HepG2 (cell line): ENCODE results near the gene NOSTRIN. TPM values are rescaled to one million over a fixed set of nuclear protein-coding genes. Genes with fewer than 3 reads are reported as not detected.

Experiments
- ATAC-seq: fragments of 200-7000 bp; cut with Tn5 transposase; 3 replicates; pipeline ENCODE4 v1.9.1; 2020; ENCODE audit warnings: mild to moderate bottlenecking, moderate library complexity
- BruUV-seq: library from RNA; stranded (reverse); fragments of 400-500 nt; replicated peaks from 2 replicates; lab custom pipeline; 2021; lab: Mats Ljungman, UMichigan
- CTCF ChIA-PET: fragments of 300-600 bp; formaldehyde crosslinking; extraction: SDS; loops from one replicate; lab custom pipeline; 2021; ENCODE audit warnings: low total read pairs, inconsistent platforms, low intra/inter-chr PET ratio; lab: Yijun Ruan, JAX
- POLR2A ChIA-PET: fragments of 350-600 bp; sonication (Branson Sonifier 250); formaldehyde crosslinking; loops from one replicate; lab custom pipeline; 2020; ENCODE audit warnings: antibody characterized with exemption, inconsistent platforms; lab: Yijun Ruan, JAX
- DNase-seq: peaks from one replicate; pipeline ENCODE4 v3.0.0-alpha.2; 2015; ENCODE audit warnings: low spot score
- FAIRE-seq: peaks from 3 replicates; lab custom pipeline; 2011; peaks lifted over from hg19 to GRCh38; lab: Jason Lieb, UNC
- H2AFZ ChIP-seq: one replicate; pipeline ENCODE4 v1.6.1; 2011; ENCODE audit warnings: low read length, inconsistent platforms
- H3K27ac ChIP-seq: fragments of 300-600 bp; 3 replicates; pipeline ENCODE4 v1.8.0; 2011; ENCODE audit warnings: mixed run types, mild to moderate bottlenecking, mixed read lengths, low read length, inconsistent platforms; ENCODE audit not compliant: insufficient read depth; ENCODE audit errors: extremely low read length
- H3K27me3 ChIP-seq, 2 experiments: fragments of 200-600 bp in 1 of 2; 2 replicates in 1 of 2; 3 replicates in 1 of 2; pipeline versions ENCODE4 v1.6.0 to v1.8.0; 2011; ENCODE audit warnings: low read length in 2 of 2, mild to moderate bottlenecking in 2 of 2, moderate library complexity in 2 of 2, inconsistent platforms in 1 of 2; ENCODE audit not compliant: insufficient read depth in 2 of 2, control insufficient read depth in 1 of 2
- H3K36me3 ChIP-seq, 2 experiments: fragments of 200-600 bp in 1 of 2; replicated peaks in 1 of 2; 2 replicates in 1 of 2; 3 replicates in 1 of 2; pipeline versions ENCODE4 v1.5.1 to v1.8.0; 2011; ENCODE audit warnings: low read length in 2 of 2, inconsistent platforms in 1 of 2; ENCODE audit not compliant: insufficient read depth in 2 of 2, control insufficient read depth in 1 of 2
- H3K4me1 ChIP-seq: 2 replicates; pipeline ENCODE4 v1.5.1; 2012; ENCODE audit warnings: low read length, inconsistent platforms; ENCODE audit not compliant: insufficient read depth
- H3K4me2 ChIP-seq: 2 replicates; pipeline ENCODE4 v1.6.0; 2011; ENCODE audit warnings: low read depth, low read length, inconsistent platforms
- H3K4me3 ChIP-seq, 3 experiments: fragments of 200-600 bp in 1 of 3; sonication (generic), shearing (Covaris generic) in 1 of 3; replicated peaks in 1 of 3; 2 replicates each; pipeline ENCODE4 v1.5.1; 2011 to 2016; ENCODE audit warnings: low read length in 3 of 3, inconsistent platforms in 2 of 3, low read depth in 2 of 3, mild to moderate bottlenecking in 2 of 3, control low read depth in 1 of 3, mixed read lengths in 1 of 3; ENCODE audit not compliant: insufficient read depth in 1 of 3
- H3K79me2 ChIP-seq: one replicate; pipeline ENCODE4 v1.6.1; 2011; ENCODE audit warnings: low read length, inconsistent platforms; ENCODE audit not compliant: insufficient read depth
- H3K9ac ChIP-seq: 2 replicates; pipeline ENCODE4 v1.6.0; 2011; ENCODE audit warnings: mild to moderate bottlenecking, low read depth, low read length, inconsistent platforms; ENCODE audit not compliant: insufficient read depth
- H3K9me3 ChIP-seq: 2 replicates; pipeline ENCODE4 v1.5.1; 2012; ENCODE audit warnings: mild to moderate bottlenecking, low read length
- H4K20me1 ChIP-seq: 2 replicates; pipeline ENCODE4 v1.6.0; 2011; ENCODE audit warnings: inconsistent platforms, mild to moderate bottlenecking, low read length, moderate library complexity; ENCODE audit not compliant: insufficient read depth
- ATF7 ChIP-seq, 2 experiments: fragments of 450-650 bp in 1 of 2; sonication (generic) in 1 of 2; formaldehyde crosslinking in 1 of 2; IDR thresholded peaks; 2 replicates each; pipeline versions ENCODE4 v1.4.0 to v1.6.1; 2016 to 2020; ENCODE audit warnings: antibody characterized with exemption in 1 of 2, mild to moderate bottlenecking in 1 of 2, missing genetic modification reagents in 1 of 2
- NFIB ChIP-seq: sonication (generic); formaldehyde crosslinking; IDR thresholded peaks from 2 replicates; pipeline ENCODE4 v1.9.0; 2021; ENCODE audit warnings: missing genetic modification reagents, mild to moderate bottlenecking, borderline replicate concordance
- ZNF503 ChIP-seq: sonication (generic); formaldehyde crosslinking; IDR thresholded peaks from 2 replicates; pipeline ENCODE4 v1.4.0; 2020; ENCODE audit warnings: missing genetic modification reagents
- ZNF646 ChIP-seq: sonication (generic); formaldehyde crosslinking; IDR thresholded peaks from 2 replicates; pipeline ENCODE4 v1.9.0; 2021; ENCODE audit warnings: mild to moderate bottlenecking, missing genetic modification reagents
- ZNF777 ChIP-seq: sonication (generic); formaldehyde crosslinking; IDR thresholded peaks from 2 replicates; pipeline ENCODE4 v1.4.0; 2020; ENCODE audit warnings: missing genetic modification reagents
- WGBS: methylation state at CpG from one replicate; pipeline ENCODE4 v1.1.6; 2017; ENCODE audit warnings: low lambda C conversion rate; 5-methylcytosine and 5-hydroxymethylcytosine counted together
- in situ Hi-C: cut with HindIII; loops from 2 replicates; pipeline ENCODE4 v1.10.0; 2017; ENCODE audit warnings: low pct_unique_long_range_greater_than_20kb; ENCODE audit not compliant: extremely low pct_ligation_motif_present
- intact Hi-C: fragments of 100-400 bp; cut with micrococcal nuclease; formaldehyde crosslinking; loops from one replicate; pipeline ENCODE4 v1.10.0; 2022; ENCODE audit not compliant: unreplicated experiment
- polyA plus RNA-seq, 8 experiments: library from polyadenylated mRNA; depleted of rRNA in 3 of 8; stranded (reverse) in 7 of 8; unstranded in 1 of 8; fragments of >200 nt; fragmentation: Illumina TruSeq in 4 of 8; extraction: Trizol in 4 of 8; gene quantifications; 2 replicates each; pipeline versions ENCODE4 v1.2.1 to v1.2.3, GENCODE V29; 2011 to 2016; ENCODE audit warnings: low read depth in 4 of 8, missing spikeins in 1 of 8, mixed read lengths in 1 of 8; ENCODE audit not compliant: insufficient read depth in 1 of 8
- total RNA-seq, 5 experiments: library from RNA; depleted of rRNA; stranded (reverse); fragments of >200 nt; fragmentation: Illumina TruSeq; extraction: Trizol; gene quantifications; 2 replicates each; pipeline ENCODE4 v1.2.3, GENCODE V29; 2016; ENCODE audit warnings: low read depth in 1 of 5

NOSTRIN gene
- total and polyA plus RNA-seq, 2 of the 13 experiments (the other 11 are each of a cell fraction or from before 2014, with no cell fraction given) = 0.22 TPM

- no peak for TF ChIP-seq ZNF503 (CRISPR knock-in tag)
These were observed 29.7 kb upstream of the NOSTRIN start (continued) for GRCh38 chr2:168772704-168773103.

- no peak overlapping the region for H3K4me3 ChIP-seq
- no peak overlapping the region for H3K4me2 ChIP-seq
- TF ChIP-seq ZNF646 (CRISPR knock-in tag) (no peak), ATF7 (IDR thresholded peaks at IDR 0.05) (peak; percentile 37; the same call in 1 of the 2 replicates), ATF7 (CRISPR knock-in tag; IDR thresholded peaks at IDR 0.05) (no peak), NFIB (CRISPR knock-in tag) (no peak), ZNF777 (no peak)
- in situ Hi-C loops = no loop called here
- POLR2A ChIA-PET = no interaction called here
- no peak overlapping the region for H3K9ac ChIP-seq
- DNase-seq (no peak), FAIRE-seq (no peak), ATAC-seq (no peak)
- no peaks in the 10 kb centered on the region for H3K79me2 ChIP-seq
- no peak overlapping the region for H2AFZ ChIP-seq
- H4K20me1 ChIP-seq = no peaks in the 10 kb centered on the region
- BruUV-seq = no TSS peak
- peaks cover 1 to 12% of the 10 kb centered on the region in 2 experiments; a peak in 3 of 5 replicates for H3K36me3 ChIP-seq
- H3K27me3 ChIP-seq = no peaks in the 10 kb centered on the region
- CTCF ChIA-PET = interaction anchor here (1.3 to 2.5 kb wide), 3 partner anchors 77 to 151 kb away, joined by 4 to 50 read pairs (median 4); no protein-coding TSS in a partner anchor
- 54% methylated on average over 2 of the region's 2 CpGs for WGBS
- intact Hi-C loops = loop anchor here (1.0 kb wide), 2 partner anchors 76 to 147 kb away; no protein-coding TSS in a partner anchor
- H3K9me3 ChIP-seq = no peaks in the 10 kb centered on the region
- H3K4me1 ChIP-seq = no peaks in the 10 kb centered on the region
- no peak overlapping the region for H3K27ac ChIP-seq
These were observed 29.3 kb upstream of the NOSTRIN start for GRCh38 chr2:168773128-168773527.
